ENCODE data around the gene CIZ1. TPM values are rescaled to one million over a fixed set of nuclear protein-coding genes. Genes with fewer than 3 reads are reported as not detected.
"Not testable (repeated sequence)": the region's sequence is repeated elsewhere in the genome, so short reads cannot be mapped to it uniquely, and the experiment has no call there.

The CIZ1 gene
- total RNA-seq, 1 experiment from 2014 or later, result 111 TPM

DNA sequence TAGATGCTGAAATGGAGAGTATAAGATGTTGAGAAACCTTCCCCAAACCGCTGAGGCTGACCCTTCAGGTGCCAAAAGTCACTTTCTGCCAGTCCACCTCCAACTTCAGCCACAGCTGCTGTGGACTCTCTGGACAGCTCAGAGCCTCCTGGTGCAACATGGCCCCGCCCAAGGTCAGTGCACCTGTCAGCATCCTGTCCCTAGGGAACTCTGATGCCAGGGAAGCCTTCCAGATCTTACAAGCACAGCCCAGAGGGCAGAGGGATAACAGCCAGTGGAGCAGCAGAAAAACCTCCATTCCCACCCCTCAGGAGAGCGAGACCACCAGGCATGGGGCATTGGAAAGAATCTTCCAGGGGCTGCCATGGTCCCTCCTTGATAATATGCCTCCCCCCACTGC is 53.4 kb downstream of the CIZ1 start:
- H3K36me3 ChIP-seq (ENCODE audit: control insufficient read depth, insufficient read depth, low read length), result no peaks in the 10 kb centered on the region
- DNase-seq (ENCODE audit: low read depth, low spot score), result no peak
- in situ Hi-C loops (cut with HindIII; ENCODE audit: low pct_unique_long_range_greater_than_20kb, low sequenced_read_pairs) (no loop called here), intact Hi-C loops (cut with micrococcal nuclease; ENCODE audit: unreplicated experiment) (no loop called here)
- no peak overlapping the region for H3K27ac ChIP-seq (ENCODE audit: low read length)
- ChIA-PET CTCF (no interaction called here), POLR2A (no interaction called here)
- no peaks in the 10 kb centered on the region for H3K9me3 ChIP-seq (ENCODE audit: control insufficient read depth, insufficient read depth, low read depth, low read length)
- no TSS peak for BruUV-seq (replicated peaks)
- no peaks in the 10 kb centered on the region for H3K27me3 ChIP-seq (ENCODE audit: control insufficient read depth, insufficient read depth, low read length)
- TF ChIP-seq POLR2AphosphoS5 (IDR thresholded peaks at IDR 0.05; ENCODE audit: low read depth, low read length) (no peak), TCF7L2 (IDR thresholded peaks at IDR 0.05; ENCODE audit: low read depth, low read length) (no peak), SIN3A (IDR thresholded peaks at IDR 0.05; ENCODE audit: borderline replicate concordance, insufficient read depth, low read depth, low read length) (no peak)
- TF ChIP-seq, protein P1, sequence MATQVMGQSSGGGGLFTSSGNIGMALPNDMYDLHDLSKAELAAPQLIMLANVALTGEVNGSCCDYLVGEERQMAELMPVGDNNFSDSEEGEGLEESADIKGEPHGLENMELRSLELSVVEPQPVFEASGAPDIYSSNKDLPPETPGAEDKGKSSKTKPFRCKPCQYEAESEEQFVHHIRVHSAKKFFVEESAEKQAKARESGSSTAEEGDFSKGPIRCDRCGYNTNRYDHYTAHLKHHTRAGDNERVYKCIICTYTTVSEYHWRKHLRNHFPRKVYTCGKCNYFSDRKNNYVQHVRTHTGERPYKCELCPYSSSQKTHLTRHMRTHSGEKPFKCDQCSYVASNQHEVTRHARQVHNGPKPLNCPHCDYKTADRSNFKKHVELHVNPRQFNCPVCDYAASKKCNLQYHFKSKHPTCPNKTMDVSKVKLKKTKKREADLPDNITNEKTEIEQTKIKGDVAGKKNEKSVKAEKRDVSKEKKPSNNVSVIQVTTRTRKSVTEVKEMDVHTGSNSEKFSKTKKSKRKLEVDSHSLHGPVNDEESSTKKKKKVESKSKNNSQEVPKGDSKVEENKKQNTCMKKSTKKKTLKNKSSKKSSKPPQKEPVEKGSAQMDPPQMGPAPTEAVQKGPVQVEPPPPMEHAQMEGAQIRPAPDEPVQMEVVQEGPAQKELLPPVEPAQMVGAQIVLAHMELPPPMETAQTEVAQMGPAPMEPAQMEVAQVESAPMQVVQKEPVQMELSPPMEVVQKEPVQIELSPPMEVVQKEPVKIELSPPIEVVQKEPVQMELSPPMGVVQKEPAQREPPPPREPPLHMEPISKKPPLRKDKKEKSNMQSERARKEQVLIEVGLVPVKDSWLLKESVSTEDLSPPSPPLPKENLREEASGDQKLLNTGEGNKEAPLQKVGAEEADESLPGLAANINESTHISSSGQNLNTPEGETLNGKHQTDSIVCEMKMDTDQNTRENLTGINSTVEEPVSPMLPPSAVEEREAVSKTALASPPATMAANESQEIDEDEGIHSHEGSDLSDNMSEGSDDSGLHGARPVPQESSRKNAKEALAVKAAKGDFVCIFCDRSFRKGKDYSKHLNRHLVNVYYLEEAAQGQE (IDR thresholded peaks at IDR 0.05; ENCODE audit: insufficient read depth in 1 of 2, low read depth in 2 of 2, low read length in 1 of 2), result no peak
- TF ChIP-seq, protein P2, sequence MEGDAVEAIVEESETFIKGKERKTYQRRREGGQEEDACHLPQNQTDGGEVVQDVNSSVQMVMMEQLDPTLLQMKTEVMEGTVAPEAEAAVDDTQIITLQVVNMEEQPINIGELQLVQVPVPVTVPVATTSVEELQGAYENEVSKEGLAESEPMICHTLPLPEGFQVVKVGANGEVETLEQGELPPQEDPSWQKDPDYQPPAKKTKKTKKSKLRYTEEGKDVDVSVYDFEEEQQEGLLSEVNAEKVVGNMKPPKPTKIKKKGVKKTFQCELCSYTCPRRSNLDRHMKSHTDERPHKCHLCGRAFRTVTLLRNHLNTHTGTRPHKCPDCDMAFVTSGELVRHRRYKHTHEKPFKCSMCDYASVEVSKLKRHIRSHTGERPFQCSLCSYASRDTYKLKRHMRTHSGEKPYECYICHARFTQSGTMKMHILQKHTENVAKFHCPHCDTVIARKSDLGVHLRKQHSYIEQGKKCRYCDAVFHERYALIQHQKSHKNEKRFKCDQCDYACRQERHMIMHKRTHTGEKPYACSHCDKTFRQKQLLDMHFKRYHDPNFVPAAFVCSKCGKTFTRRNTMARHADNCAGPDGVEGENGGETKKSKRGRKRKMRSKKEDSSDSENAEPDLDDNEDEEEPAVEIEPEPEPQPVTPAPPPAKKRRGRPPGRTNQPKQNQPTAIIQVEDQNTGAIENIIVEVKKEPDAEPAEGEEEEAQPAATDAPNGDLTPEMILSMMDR (IDR thresholded peaks at IDR 0.05), result no peak
- no peak overlapping the region for H3K4me3 ChIP-seq (ENCODE audit: low read depth in 2 of 2, low read length in 2 of 2)
- no peaks in the 10 kb centered on the region for H3K4me1 ChIP-seq (ENCODE audit: control insufficient read depth, insufficient read depth, low read length)
- ATAC-seq, result peak; percentile 34; the same call in 1 of the 2 replicates

DNA sequence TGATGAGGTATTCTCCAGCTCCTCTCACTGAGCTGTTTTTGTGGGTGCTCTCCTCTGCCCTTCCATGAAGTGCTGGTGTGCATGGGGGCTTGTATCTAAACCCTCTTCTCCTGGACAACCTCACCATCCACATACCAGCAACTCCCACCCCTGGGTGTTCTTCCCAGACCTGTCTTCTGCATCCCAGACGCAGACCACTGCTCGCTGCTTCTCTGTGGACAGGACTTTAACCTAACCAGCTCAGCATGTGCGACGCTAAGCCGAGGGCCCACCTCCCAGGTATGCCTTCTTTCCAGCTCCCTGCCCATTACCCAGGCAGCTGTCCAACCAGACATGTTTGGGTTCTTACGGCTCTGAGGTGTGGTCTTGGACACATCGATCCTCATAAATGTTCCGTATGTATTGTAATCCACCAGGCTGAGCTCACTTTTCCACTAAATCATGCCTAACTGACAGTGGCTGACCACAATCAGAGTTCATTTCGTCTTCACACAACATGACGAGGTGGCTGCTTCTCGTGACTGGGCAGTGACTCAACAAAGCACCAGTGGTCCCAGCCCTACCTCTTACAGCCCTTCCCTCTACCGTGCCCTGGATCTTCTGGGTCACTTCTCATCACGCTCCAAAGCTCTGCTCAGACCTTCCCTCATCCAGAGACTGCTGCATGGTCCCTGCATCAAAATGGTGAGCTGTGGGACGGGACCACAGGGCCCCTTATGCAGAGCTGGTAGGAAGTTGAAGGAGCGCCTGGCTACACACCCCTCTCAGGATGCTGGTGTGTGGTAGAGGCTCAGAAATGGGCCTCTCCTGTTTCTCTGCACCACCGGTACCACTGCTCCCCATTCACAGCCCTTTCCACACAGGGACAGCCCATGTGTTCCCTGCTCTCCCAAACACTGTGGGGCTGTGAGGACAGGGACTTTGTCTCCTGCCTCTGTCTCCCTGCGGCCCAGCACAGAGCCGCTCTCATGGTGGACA is 54.3 kb downstream of the CIZ1 start:
- intact Hi-C loops (cut with micrococcal nuclease; ENCODE audit: unreplicated experiment) (no loop called here), in situ Hi-C loops (cut with HindIII; ENCODE audit: low pct_unique_long_range_greater_than_20kb, low sequenced_read_pairs) (no loop called here)
- POLR2A ChIA-PET, result interaction anchor here (0.6 kb wide), 1 partner anchor 12 kb away, joined by 16 read pairs; no protein-coding TSS in a partner anchor
- Histone ChIP-seq H3K27ac (ENCODE audit: low read length) (no peak overlapping the region), H3K36me3 (ENCODE audit: control insufficient read depth, insufficient read depth, low read length) (no peaks in the 10 kb centered on the region), H3K27me3 (ENCODE audit: control insufficient read depth, insufficient read depth, low read length) (no peaks in the 10 kb centered on the region), H3K9me3 (ENCODE audit: control insufficient read depth, insufficient read depth, low read depth, low read length) (no peaks in the 10 kb centered on the region), H3K4me1 (ENCODE audit: control insufficient read depth, insufficient read depth, low read length) (no peaks in the 10 kb centered on the region), H3K4me3 (ENCODE audit: low read depth in 2 of 2, low read length in 2 of 2) (no peak overlapping the region)
- CTCF ChIA-PET, result interaction anchor here (0.6 kb wide), 1 partner anchor 1179 kb away, joined by 3 read pairs; no protein-coding TSS in a partner anchor
- no peak for ATAC-seq
- TF ChIP-seq, protein P2 (IDR thresholded peaks at IDR 0.05), result no peak
- TF ChIP-seq POLR2AphosphoS5 (IDR thresholded peaks at IDR 0.05; ENCODE audit: low read depth, low read length), result no peak
- no peak for TF ChIP-seq SIN3A (IDR thresholded peaks at IDR 0.05; ENCODE audit: borderline replicate concordance, insufficient read depth, low read depth, low read length)
- no peak for TF ChIP-seq TCF7L2 (IDR thresholded peaks at IDR 0.05; ENCODE audit: low read depth, low read length)
- TF ChIP-seq, protein P1 (IDR thresholded peaks at IDR 0.05; ENCODE audit: insufficient read depth in 1 of 2, low read depth in 2 of 2, low read length in 1 of 2), result no peak
- BruUV-seq (replicated peaks), result no TSS peak
- DNase-seq (ENCODE audit: low read depth, low spot score), result no peak

DNA sequence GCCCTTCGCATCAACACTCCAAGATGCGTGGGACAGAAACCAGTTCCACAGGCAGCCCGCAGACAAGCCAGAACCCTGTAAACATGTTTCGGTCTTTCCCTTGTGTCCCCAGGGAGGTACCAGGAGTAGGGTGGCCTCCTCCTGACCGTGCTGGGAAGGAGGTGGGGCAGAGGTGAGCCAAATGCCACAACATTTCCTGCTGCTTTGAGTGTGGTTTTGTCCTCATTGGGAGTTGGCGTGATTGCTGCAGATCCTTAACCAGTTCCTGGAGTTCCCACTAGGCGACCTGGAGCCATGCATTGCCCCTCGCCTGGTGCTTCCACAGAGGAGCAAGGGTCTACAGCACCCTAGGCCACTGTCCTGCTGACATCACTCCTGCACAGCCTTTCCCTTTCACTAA is 55.8 kb downstream of the CIZ1 start:
- BruUV-seq (replicated peaks); in situ Hi-C loops (cut with HindIII; ENCODE audit: low pct_unique_long_range_greater_than_20kb, low sequenced_read_pairs); H3K9me3 ChIP-seq (ENCODE audit: control insufficient read depth, insufficient read depth, low read depth, low read length); H3K27me3 ChIP-seq (ENCODE audit: control insufficient read depth, insufficient read depth, low read length); intact Hi-C loops (cut with micrococcal nuclease; ENCODE audit: unreplicated experiment); DNase-seq (ENCODE audit: low read depth, low spot score); H3K4me1 ChIP-seq (ENCODE audit: control insufficient read depth, insufficient read depth, low read length); ATAC-seq; H3K27ac ChIP-seq (ENCODE audit: low read length); H3K36me3 ChIP-seq (ENCODE audit: control insufficient read depth, insufficient read depth, low read length); H3K4me3 ChIP-seq (ENCODE audit: low read depth in 2 of 2, low read length in 2 of 2); CTCF ChIA-PET; POLR2A ChIA-PET: not testable (repeated sequence)
